HG02678 (cell line): Measurements from ENCODE around the gene LCK.
"Not testable (repeated sequence)": the region's sequence is repeated elsewhere in the genome, so short reads cannot be mapped to it uniquely, and the experiment has no call there.

Experiments
- ATAC-seq: cut with Tn5 transposase; IDR thresholded peaks from one replicate; pipeline ENCODE4 v1.9.1; 2021; ENCODE audit warnings: mild to moderate bottlenecking, moderate library complexity; ENCODE audit not compliant: unreplicated experiment

Gene LCK

DNA sequence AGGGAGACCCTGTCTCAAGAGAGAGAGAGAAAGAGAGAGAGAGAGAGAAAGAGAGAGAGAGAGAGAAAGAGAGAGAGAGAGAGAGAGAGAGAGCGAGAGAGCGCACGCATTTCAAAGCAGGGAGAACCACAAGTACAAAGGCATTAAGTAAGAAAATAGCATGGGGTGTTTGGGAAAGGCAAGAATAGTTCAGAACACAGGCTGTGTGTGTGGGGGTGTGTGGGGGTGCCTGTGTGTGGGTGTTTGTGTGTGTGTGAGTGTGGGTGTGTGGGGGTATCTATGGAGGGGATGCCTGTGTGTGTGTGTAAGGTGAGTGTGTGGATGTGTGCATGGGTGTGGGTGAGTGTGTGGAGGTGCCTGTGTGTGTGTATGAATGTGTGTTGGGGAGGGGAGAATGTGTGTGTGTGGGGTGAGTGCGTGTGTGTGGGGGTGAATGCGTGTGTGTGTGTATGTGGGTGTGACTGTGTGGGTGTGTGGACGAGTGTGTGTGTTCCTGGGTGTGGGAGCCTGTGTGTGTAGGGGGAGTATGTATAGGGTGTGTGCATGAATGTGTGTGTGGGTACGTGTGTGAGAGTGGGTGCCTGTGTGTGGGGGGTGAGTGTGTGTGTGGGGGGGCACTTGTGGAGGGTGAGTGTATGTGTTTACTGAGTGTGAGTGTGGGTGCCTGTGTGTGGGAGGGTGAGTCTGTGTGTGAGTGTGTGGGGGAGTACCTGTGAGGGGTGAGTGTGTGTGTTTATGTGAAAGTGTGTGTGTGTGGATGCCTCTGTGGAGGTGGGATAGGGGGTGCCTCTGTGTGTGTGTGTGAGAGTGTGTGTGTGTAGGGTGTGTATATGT lies 21.7 kb downstream of the LCK start:
- no peak for ATAC-seq

DNA sequence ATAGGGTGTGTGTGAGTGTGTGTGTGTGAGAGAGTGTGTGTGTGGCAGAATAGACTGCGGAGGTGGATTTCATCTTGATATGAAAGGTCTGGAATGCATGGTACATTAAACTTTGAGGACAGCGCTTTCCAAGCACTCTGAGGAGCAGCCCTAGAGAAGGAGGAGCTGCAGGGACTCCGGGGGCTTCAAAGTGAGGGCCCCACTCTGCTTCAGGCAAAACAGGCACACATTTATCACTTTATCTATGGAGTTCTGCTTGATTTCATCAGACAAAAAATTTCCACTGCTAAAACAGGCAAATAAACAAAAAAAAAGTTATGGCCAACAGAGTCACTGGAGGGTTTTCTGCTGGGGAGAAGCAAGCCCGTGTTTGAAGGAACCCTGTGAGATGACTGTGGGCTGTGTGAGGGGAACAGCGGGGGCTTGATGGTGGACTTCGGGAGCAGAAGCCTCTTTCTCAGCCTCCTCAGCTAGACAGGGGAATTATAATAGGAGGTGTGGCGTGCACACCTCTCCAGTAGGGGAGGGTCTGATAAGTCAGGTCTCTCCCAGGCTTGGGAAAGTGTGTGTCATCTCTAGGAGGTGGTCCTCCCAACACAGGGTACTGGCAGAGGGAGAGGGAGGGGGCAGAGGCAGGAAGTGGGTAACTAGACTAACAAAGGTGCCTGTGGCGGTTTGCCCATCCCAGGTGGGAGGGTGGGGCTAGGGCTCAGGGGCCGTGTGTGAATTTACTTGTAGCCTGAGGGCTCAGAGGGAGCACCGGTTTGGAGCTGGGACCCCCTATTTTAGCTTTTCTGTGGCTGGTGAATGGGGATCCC lies 22.5 kb downstream of the LCK start:
- ATAC-seq = no peak

DNA sequence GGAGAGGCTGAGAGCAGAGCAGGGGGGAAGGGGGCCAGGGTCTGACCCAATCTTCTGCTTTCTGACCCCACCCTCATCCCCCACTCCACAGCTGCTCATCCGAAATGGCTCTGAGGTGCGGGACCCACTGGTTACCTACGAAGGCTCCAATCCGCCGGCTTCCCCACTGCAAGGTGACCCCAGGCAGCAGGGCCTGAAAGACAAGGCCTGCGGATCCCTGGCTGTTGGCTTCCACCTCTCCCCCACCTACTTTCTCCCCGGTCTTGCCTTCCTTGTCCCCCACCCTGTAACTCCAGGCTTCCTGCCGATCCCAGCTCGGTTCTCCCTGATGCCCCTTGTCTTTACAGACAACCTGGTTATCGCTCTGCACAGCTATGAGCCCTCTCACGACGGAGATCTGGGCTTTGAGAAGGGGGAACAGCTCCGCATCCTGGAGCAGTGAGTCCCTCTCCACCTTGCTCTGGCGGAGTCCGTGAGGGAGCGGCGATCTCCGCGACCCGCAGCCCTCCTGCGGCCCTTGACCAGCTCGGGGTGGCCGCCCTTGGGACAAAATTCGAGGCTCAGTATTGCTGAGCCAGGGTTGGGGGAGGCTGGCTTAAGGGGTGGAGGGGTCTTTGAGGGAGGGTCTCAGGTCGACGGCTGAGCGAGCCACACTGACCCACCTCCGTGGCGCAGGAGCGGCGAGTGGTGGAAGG lies 23.7 kb downstream of the LCK start:
- ATAC-seq = no peak

- no peak for ATAC-seq
These were observed 24.4 kb downstream of the LCK start for GRCh38 chr1:32275424-32275823.

DNA sequence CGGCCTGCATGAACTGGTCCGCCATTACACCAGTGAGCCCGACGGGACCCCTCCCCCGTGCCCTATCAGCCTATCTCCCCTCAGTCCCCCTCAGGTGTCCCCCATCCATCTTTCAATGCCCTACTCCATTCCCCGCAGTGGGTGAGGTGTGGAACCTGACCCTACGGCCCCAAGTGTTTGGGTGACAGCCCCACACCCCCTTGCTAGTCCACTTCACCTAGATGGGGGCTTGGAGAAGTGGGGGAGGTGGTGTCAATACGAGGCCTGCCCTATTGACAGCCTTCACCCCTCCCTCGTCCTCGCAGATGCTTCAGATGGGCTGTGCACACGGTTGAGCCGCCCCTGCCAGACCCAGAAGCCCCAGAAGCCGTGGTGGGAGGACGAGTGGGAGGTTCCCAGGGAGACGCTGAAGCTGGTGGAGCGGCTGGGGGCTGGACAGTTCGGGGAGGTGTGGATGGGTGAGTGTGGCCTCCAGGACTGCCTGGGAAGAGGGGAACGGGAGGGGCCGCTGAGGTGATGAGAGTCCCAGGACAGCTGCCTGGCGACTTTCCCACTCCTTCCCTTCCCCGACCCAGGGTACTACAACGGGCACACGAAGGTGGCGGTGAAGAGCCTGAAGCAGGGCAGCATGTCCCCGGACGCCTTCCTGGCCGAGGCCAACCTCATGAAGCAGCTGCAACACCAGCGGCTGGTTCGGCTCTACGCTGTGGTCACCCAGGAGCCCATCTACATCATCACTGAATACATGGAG lies 25.1 kb downstream of the LCK start:
- no peak for ATAC-seq

DNA sequence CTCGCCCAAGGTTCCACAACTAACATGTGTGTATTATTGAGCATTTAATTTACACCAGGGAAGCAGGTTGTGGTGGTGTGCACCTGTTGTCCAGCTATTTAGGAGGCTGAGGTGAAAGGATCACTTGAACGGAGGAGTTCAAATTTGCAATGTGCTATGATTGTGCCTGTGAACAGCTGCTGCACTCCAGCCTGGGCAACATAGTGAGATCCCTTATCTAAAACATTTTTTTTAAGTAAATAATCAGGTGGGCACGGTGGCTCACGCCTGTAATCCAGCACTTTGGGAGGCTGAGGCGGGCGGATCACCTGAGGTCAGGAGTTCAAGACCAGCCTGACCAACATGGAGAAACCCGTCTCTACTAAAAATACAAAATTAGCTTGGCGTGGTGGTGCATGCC lies 33.7 kb downstream of the LCK start:
- not testable (repeated sequence) for ATAC-seq

DNA sequence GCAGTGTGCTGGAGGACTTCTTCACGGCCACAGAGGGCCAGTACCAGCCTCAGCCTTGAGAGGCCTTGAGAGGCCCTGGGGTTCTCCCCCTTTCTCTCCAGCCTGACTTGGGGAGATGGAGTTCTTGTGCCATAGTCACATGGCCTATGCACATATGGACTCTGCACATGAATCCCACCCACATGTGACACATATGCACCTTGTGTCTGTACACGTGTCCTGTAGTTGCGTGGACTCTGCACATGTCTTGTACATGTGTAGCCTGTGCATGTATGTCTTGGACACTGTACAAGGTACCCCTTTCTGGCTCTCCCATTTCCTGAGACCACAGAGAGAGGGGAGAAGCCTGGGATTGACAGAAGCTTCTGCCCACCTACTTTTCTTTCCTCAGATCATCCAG lies 34.6 kb downstream of the LCK start:
- ATAC-seq = no peak

DNA sequence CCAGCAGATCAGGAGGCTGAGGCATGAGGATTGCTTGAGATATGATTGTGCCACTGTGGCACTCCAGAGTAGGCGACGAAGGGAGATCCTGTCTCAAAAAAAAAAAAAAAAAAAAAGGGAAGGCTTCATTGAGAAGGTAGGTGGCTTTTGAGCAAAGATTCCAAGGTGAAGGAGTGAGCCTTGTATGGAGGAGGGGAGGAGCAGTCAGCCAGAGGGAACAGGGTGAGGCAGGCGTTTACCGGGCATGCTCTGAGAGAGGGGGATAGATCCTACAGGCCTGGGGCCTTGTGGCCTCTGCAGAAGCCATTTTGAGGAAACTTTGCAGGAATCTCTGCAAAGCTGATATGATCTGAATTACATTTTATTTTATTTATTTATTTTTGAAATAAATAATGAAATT lies 35.7 kb downstream of the LCK start:
- ATAC-seq = no peak

DNA sequence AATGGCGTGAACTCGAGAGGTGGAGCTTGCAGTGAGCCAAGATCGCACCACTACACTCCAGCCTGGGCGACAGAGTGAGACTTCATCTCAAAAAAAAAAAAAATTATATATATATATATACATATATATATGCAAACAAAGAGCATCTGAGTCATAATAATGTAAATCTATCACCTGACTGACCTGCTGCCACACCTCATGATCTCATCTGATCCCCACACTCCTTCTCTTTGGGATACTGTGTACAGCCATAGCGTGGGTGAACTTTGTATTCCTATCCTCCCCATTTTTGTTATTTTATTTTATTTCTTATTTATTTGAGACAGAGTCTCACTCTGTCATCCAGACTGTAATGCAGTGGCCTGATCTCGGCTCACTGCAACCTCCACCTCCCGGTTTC lies 38.2 kb downstream of the LCK start:
- no peak for ATAC-seq

DNA sequence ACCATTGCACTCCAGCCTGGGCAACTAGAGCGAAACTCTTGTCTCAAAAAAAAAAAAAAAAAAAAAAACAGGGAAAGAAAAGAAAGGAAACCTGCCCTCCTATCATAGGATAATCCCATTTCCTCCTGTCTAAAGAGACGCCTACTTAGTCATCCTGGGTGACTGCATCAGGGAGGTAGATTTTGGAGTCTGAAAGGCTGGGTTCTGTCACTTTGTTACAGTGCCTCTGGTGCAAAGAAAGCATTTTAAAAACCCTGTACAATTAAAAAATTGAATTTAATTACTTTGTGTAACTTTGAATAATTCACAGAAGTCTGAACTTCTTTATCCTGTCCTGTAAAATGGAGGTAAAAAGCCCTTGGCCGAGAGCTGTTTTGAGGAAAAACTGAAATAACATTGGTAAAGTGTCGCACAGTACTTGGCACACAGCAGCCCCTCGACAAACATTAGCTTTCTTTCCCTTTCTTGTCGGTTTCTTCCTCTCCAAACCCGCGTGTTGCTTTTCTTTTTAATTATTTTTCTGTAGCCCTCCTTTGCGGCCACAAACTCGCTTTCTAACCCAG lies 40.2 kb downstream of the LCK start:
- ATAC-seq = no peak

GRCh38 chr1:32291708-32292538 lies 40.9 kb downstream of the LCK start, which contains the start of gene HDAC1:
Gene HDAC1 (plus strand): TSS chr1:32292083. CDS start chr1:32292170, 87 bp downstream.
- ATAC-seq = peak; percentile 98

GRCh38 chr1:32298211-32298610 lies 47.1 kb downstream of the LCK start:
- ATAC-seq = not testable (repeated sequence)

GRCh38 chr1:32299327-32299726 lies 48.3 kb downstream of the LCK start:
- no peak for ATAC-seq

- ATAC-seq = no peak
These were observed 52.3 kb downstream of the LCK start for GRCh38 chr1:32303358-32303757.

GRCh38 chr1:32303997-32304622 lies 53.0 kb downstream of the LCK start:
- no peak for ATAC-seq

DNA sequence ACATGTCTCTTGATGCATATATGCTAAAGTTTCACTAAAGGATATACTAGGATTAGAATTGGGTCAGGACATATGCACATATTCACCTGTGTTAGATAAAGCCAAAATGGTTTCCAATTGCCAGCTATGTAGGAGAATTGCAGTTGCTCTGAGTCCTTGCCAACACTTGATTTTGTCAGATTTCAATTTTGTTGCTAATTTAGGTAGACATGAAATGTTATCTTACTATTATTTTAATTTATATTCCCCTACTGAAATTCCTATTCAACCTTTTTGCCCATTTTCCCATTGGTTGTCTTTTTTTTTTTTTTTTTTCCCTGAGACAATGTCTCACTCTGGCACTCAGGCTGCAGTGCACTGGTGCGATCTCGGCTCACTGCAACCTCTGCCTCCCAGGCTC lies 54.2 kb downstream of the LCK start:
- no peak for ATAC-seq

GRCh38 chr1:32307324-32307723 lies 56.3 kb downstream of the LCK start:
- ATAC-seq = no peak

DNA sequence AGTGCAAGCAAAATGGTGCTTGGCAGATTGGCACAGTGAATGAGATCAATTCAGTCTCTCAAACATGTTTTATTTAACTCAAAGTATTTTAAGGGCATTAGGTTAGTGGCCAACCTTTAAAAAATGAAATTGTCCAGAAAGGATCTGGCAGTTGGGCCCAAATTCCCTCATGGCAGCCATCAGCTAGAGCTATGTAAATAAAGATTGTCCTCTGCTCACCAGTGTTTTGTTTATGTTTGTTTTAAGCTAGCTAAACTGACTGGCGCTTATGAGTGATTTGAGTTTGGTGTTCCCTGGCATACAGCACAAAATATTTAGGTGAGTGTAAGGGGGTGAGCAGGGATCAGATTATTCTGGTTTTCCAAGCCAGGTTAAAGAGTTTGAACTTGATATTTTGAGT lies 58.9 kb downstream of the LCK start:
- ATAC-seq = no peak
